Measurements from ENCODE around the gene P4HA2.

- TF ChIP-seq, protein P1, sequence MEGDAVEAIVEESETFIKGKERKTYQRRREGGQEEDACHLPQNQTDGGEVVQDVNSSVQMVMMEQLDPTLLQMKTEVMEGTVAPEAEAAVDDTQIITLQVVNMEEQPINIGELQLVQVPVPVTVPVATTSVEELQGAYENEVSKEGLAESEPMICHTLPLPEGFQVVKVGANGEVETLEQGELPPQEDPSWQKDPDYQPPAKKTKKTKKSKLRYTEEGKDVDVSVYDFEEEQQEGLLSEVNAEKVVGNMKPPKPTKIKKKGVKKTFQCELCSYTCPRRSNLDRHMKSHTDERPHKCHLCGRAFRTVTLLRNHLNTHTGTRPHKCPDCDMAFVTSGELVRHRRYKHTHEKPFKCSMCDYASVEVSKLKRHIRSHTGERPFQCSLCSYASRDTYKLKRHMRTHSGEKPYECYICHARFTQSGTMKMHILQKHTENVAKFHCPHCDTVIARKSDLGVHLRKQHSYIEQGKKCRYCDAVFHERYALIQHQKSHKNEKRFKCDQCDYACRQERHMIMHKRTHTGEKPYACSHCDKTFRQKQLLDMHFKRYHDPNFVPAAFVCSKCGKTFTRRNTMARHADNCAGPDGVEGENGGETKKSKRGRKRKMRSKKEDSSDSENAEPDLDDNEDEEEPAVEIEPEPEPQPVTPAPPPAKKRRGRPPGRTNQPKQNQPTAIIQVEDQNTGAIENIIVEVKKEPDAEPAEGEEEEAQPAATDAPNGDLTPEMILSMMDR (IDR thresholded peaks at IDR 0.05; ENCODE audit: low read length) = no peak
- TF ChIP-seq EZH2phosphoT487 (IDR thresholded peaks at IDR 0.05; ENCODE audit: low read length) (no peak), EZH2 (optimal IDR thresholded peaks at IDR 0.05; ENCODE audit: low read depth, low read length) (no peak)
These were observed 7.0 kb upstream of the P4HA2 start for GRCh38 chr5:132234684-132235062.

Measured in MM.1S (cell line).